ENCODE results near the gene LAPTM5. TPM values are rescaled to one million over a fixed set of nuclear protein-coding genes. Genes with fewer than 3 reads are reported as not detected.

The LAPTM5 gene
- total RNA-seq: 10 to 100 TPM in 1 of 2 donors, 1 to 10 TPM in 1; 2.0 to 16.3 TPM
- polyA plus RNA-seq (ENCODE audit: insufficient read depth, low read depth, low replicate concordance): 46.9 TPM
- long read RNA-seq, donor 1, transcript LAPTM5-201 (8 exons, 2,223 nt): major isoform, 9 of 10 reads
- long read RNA-seq, donor 1, partial matches to known transcripts: 0 of 10 reads
- long read RNA-seq, donor 1, other reads (novel, unspliced or antisense): 0 of 10 reads
- long read RNA-seq, donor 2, partial matches to known transcripts: 0 of 5 reads
- long read RNA-seq, donor 2, other reads (novel, unspliced or antisense): 0 of 5 reads

DNA sequence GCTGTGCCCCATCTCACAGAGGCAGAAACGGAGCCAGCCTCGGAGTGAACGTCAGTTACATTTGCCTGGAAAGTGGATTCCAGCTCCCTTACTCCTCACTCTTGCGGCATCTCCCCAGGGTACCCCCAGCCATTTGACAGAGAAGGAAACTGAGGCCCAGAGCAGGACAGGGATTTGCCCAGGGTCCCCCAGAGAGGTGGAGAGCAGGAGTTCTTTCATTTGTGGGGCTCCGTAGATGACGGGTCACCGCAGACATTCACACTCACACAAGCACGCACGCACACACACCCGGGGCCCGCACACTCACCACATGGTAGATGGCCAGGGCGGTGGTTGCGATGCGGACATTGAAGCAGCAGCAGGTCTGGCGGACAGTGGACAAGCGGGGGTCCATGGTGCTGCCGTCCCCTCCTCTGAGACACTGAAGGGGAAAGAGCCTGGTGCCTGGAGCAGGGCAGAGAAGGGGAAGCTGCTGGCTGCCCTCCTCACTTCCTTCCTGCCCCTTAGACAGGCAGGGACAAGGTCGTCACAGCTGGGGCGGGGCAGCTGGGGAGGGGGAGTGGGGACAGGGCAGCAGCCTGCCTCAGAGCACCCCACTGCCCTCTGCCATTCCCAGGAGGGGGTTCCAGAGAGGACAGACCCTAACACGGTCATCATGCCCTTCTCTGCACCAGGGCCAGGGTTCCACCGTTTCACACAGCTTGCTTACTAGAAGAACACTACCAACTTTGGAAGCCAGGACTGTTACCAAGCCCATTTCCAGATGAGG is at the start of gene LAPTM5:
TSS of gene LAPTM5 (minus strand) at position 423 of the 769 bp plus-strand sequence. CDS start at position 394, 29 bp downstream.
- 60 to 68% methylated on average over 17 to 21 of the region's 21 CpGs for WGBS, 2 donors
- TF ChIP-seq CTCF (IDR thresholded peaks at IDR 0.05) (no peak), POLR2A (IDR thresholded peaks at IDR 0.05) (no peak)
- H3K27ac ChIP-seq: peak within 1 kb of the TSS in 1 of 2 donors; percentile 15
- no peaks in the 10 kb centered on the region for H3K9me3 ChIP-seq
- peak; percentile 33 for DNase-seq
- H3K4me1 ChIP-seq: peaks cover 10% of the 10 kb centered on the region
- intact Hi-C loops (cut with DNase I; ENCODE audit: low total_unique reads): no loop called here
- no peaks in the 10 kb centered on the region for H3K27me3 ChIP-seq
- peak within 1 kb of the TSS in 1 of 2 donors; percentile 17 for H3K4me3 ChIP-seq
- no peaks in the 10 kb centered on the region for H3K36me3 ChIP-seq (ENCODE audit: low read depth, missing control alignments)

GRCh38 chr1:30806381-30807317 is 49.1 kb upstream of the LAPTM5 start:
- Histone ChIP-seq H3K36me3 (ENCODE audit: low read depth, missing control alignments) (no peaks in the 10 kb centered on the region), H3K4me3 (peak overlapping the region in 1 of 2 donors; percentile 36), H3K9me3 (no peaks in the 10 kb centered on the region), H3K4me1 (peaks cover 13% of the 10 kb centered on the region), H3K27ac (no peak overlapping the region), H3K27me3 (no peaks in the 10 kb centered on the region)
- intact Hi-C loops (cut with DNase I; ENCODE audit: low total_unique reads): no loop called here
- no peak for TF ChIP-seq CTCF (IDR thresholded peaks at IDR 0.05)
- TF ChIP-seq POLR2A (IDR thresholded peaks at IDR 0.05): no peak
- no peak for DNase-seq
- WGBS, 2 donors: 51 to 57% methylated on average over 20 to 24 of the region's 24 CpGs

DNA sequence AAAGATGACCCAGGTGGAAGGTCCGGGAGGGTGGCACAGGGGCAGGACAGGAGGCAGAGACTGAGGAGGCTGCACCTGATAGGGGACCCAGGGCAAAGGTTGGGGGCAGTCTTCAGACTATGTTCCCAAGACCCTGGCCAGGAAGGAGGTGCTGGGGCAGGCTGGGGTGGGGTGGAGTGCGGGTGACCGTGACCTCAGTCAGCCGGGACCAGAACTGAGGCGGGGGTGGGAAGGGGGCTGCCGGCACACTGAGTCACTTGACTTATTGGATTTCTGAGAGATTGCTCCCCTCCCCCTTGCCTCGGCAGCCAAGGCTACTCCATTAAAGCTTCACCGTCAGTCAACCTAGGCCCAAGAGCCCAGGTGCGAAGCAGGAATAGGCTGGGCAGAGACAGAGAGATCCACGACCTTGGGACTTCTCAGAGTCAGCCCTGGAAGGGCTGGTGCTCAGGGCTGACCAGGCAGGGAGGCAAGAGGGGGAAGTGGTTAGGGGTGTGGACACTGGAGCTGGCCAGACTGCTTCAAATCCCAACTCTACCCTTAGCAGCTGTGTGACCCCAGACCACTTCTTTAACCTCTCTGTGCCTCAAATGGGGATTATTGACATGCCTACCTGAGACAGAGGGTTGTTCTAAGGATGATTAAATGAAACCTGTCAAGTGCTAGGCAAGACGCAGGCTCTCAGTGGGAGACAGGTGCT is 47.9 kb upstream of the LAPTM5 start:
- intact Hi-C loops (cut with DNase I; ENCODE audit: low total_unique reads): no loop called here
- H3K36me3 ChIP-seq (ENCODE audit: low read depth, missing control alignments): no peaks in the 10 kb centered on the region
- H3K9me3 ChIP-seq: no peaks in the 10 kb centered on the region
- DNase-seq: no peak
- WGBS, 2 donors: 71% methylated on average over 4 to 11 of the region's 11 CpGs
- no peak overlapping the region for H3K4me3 ChIP-seq
- no peak for TF ChIP-seq CTCF (IDR thresholded peaks at IDR 0.05)
- no peak for TF ChIP-seq POLR2A (IDR thresholded peaks at IDR 0.05)
- H3K27ac ChIP-seq: no peak overlapping the region
- no peaks in the 10 kb centered on the region for H3K27me3 ChIP-seq
- peaks cover 15% of the 10 kb centered on the region for H3K4me1 ChIP-seq

GRCh38 chr1:30804822-30805221 is 47.2 kb upstream of the LAPTM5 start:
- no peak overlapping the region for H3K4me3 ChIP-seq
- 63 to 94% methylated on average over 5 of the region's 5 CpGs for WGBS, 2 donors
- DNase-seq: no peak
- H3K27me3 ChIP-seq: no peaks in the 10 kb centered on the region
- no peak overlapping the region for H3K27ac ChIP-seq
- TF ChIP-seq CTCF (IDR thresholded peaks at IDR 0.05) (no peak), POLR2A (IDR thresholded peaks at IDR 0.05) (no peak)
- no peaks in the 10 kb centered on the region for H3K9me3 ChIP-seq
- H3K36me3 ChIP-seq (ENCODE audit: low read depth, missing control alignments): no peaks in the 10 kb centered on the region
- peaks cover 15% of the 10 kb centered on the region for H3K4me1 ChIP-seq
- intact Hi-C loops (cut with DNase I; ENCODE audit: low total_unique reads): loop anchor here (5.0 kb wide), 1 partner anchor 107 kb away; no protein-coding TSS in a partner anchor
